ENCODE measurements around the gene ZNF398. TPM values are rescaled to one million over a fixed set of nuclear protein-coding genes. Genes with fewer than 3 reads are reported as not detected.
"Not testable (repeated sequence)": the region's sequence is repeated elsewhere in the genome, so short reads cannot be mapped to it uniquely, and the experiment has no call there.

The ZNF398 gene
- total RNA-seq, 2 experiments from 2014 or later: 12.1 to 13.2 TPM

DNA sequence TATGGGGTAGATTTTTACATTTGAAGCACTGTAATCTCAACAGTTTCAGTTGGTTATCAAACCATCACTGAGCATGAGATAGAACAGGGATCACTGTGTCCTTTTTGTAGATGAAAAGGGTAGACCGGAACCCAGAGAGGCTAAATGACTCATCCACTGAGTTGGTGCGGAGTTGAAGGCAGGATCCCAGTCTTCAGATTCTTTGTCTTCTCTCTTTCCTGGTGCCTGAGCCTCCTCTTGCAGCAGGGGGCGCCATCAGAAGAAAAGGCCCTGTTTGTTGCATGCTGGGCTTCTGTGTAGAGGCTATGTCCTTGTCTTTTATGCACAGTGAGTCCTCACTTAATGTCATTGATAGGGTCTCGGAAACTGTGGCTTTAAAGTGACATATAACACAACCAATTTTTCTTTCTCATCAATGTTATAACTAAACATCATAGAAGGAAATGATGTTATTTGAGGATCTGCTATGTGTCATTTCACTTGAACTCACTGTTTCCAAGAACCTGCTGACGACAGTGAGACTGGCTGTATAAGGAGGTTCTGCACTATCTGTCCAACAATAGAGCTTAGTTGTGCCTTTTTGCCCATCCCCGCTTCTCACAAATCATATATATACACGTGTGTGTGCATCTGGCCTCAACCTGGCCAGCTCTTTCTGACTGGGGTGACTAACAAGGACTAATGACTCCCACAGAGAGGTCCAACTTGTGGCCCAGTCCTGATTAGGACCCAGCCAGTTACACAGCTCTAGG is 62.4 kb downstream of the ZNF398 start:
- Mint-ChIP-seq H3K36me3 (peaks cover 78% of the 10 kb centered on the region), H3K27ac (peak overlapping the region; percentile 82), H3K4me3 (peak overlapping the region; percentile 41)

DNA sequence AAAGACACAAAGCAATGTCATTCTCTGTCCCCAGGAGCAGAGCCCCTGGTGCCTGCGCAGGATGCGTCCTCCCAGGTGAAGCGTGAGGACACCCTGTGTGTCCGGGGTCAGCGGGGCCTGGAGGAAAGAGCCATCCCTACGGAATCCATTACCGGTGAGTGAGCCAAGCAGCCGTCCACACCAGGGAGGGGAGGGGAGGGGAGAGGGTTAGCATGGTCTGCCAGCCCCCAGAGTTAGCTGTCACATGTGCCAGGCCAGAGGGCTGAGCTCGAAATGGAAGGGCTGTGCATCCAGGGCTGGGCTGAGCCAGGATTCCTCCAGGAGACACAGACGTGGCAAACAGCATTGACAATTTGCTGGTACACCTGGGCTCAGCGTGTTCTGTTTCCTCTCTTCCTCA is 63.3 kb downstream of the ZNF398 start:
- Mint-ChIP-seq H3K4me1 (peaks cover 49% of the 10 kb centered on the region), H3K27ac (peak overlapping the region; percentile 82), H3K36me3 (peaks cover 80% of the 10 kb centered on the region), H3K9me3 (ENCODE audit: low read depth) (no peaks in the 10 kb centered on the region), H3K4me3 (no peak overlapping the region), H3K27me3 (no peaks in the 10 kb centered on the region)
- CTCF ChIA-PET: interaction anchor here (0.7 to 2.7 kb wide), 5 partner anchors 37 to 205 kb away, joined by 3 to 8 read pairs (median 4); partner anchors contain the start of gene ZNF398
- DNase-seq (no peak), ATAC-seq (no peak)

More for the DNA sequence above, 62.4 kb downstream of the ZNF398 start:
- Mint-ChIP-seq H3K9me3 (ENCODE audit: low read depth) (no peaks in the 10 kb centered on the region), H3K27me3 (no peaks in the 10 kb centered on the region), H3K4me1 (peaks cover 52% of the 10 kb centered on the region)
- CTCF ChIA-PET: interaction anchor here (0.7 to 2.7 kb wide), 6 partner anchors 14 to 204 kb away, joined by 3 to 8 read pairs (median 4); partner anchors contain the start of genes ZNF282 and ZNF398
- DNase-seq: peak; percentile 89
- ATAC-seq: peak; percentile 87

- CTCF ChIA-PET: interaction anchor here (0.8 to 1.3 kb wide), 2 partner anchors 14 to 22 kb away, joined by 4 read pairs; no protein-coding TSS in a partner anchor
- Mint-ChIP-seq H3K9me3 (ENCODE audit: low read depth) (no peaks in the 10 kb centered on the region), H3K27ac (no peak overlapping the region), H3K4me3 (no peak overlapping the region), H3K27me3 (no peaks in the 10 kb centered on the region), H3K4me1 (peaks cover 19% of the 10 kb centered on the region), H3K36me3 (peaks cover 75% of the 10 kb centered on the region)
- ATAC-seq (no peak), DNase-seq (no peak)
These were observed 66.9 kb downstream of the ZNF398 start for GRCh38 chr7:149214020-149214720.

DNA sequence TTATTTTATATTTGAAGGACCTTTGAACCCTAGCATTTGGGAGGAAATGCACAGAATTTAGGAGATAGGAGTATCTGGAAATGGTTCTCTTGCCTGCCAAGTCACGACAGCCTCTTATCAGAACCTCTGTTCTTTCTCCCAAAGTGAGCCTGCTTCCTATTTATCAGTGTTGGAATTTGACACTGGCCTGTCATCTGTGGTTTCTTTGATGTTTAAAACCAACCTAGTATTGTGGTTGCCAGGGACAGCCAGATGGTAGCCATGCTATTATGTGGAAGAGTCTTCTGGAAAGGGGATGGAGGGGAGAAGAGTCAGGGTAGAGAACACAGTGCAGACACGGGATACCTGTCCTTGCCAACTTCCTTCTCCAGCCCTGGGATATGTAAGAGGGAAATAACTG is 69.1 kb downstream of the ZNF398 start:
- no peak for ATAC-seq
- peaks cover 69% of the 10 kb centered on the region for H3K36me3 Mint-ChIP-seq
- H3K4me1 Mint-ChIP-seq: peaks cover 3% of the 10 kb centered on the region
- CTCF ChIA-PET: no interaction called here
- no peak for DNase-seq
- H3K27ac Mint-ChIP-seq: peak overlapping the region; percentile 1
- no peaks in the 10 kb centered on the region for H3K27me3 Mint-ChIP-seq
- no peak overlapping the region for H3K4me3 Mint-ChIP-seq
- no peaks in the 10 kb centered on the region for H3K9me3 Mint-ChIP-seq (ENCODE audit: low read depth)

DNA sequence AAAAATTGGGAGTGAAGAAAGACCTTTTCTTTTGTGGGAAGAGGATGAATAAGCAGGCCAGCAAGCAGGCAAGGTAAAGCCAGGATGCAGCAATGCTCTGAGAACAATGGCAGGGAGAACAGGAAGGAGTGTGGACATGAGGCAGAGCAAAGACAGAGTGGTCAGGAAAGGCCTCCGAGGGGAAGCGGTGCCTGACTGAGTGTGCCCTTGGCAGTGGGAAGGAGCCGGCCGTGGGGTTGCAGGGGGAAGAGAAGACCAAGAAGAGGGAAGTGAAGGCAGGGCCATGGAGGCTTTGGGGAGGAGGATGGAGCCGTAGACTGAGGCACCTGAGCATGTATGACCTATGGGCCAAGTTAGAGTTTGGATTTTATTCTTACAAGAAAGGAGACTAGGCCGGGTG is 70.3 kb downstream of the ZNF398 start:
- DNase-seq (no peak), ATAC-seq (no peak)
- Mint-ChIP-seq H3K27ac (no peak overlapping the region), H3K4me1 (peaks cover 2% of the 10 kb centered on the region), H3K4me3 (no peak overlapping the region), H3K27me3 (no peaks in the 10 kb centered on the region), H3K36me3 (peaks cover 71% of the 10 kb centered on the region), H3K9me3 (ENCODE audit: low read depth) (no peaks in the 10 kb centered on the region)
- CTCF ChIA-PET: no interaction called here

DNA sequence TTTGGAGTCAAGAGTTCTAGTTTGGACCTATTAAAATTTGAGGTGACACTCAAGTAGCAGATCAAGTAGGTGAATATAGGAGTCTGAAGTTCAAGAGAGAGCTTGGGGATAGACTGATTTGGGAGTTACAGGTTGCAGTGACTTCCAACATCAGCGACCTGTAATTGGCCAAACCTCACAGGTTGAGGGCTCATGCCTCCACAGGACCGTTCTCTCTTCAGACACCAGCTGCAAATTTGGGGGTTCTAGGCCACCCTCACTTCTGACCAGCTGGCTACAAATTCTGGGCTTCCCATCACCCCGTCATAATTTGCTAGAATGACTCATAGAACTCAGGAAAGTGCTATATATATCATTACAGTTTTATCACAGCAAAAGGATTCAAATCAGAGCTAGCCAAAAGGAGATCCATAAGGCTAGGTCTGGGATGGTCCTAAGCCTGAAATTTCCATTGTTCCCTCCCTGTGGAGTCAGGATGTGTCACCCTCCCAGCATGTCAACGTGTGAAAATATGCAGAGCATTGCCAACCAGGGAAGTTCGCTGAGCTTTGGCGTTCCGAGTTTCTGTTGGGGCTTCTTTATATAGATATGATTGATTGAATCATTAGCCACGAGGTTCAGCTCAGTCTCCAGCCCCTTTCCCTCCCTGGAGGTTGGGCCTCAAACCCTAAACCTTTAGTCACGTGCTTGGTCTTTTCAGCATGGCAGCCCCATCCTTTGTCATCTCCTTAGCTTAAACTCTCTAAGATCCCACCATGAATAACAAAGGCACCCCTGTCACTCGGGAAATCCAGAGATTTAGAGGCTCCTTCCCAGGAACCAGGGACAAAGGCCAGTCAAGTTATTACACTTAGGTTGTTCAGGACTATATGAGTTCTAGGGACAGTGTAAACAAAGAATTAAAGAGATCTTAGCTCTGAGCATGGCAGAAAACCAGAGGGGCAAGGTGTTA is 71.5 kb downstream of the ZNF398 start:
- H3K27me3 Mint-ChIP-seq: no peaks in the 10 kb centered on the region
- H3K9me3 Mint-ChIP-seq (ENCODE audit: low read depth): no peaks in the 10 kb centered on the region
- ATAC-seq (no peak), DNase-seq (no peak)
- H3K4me3 Mint-ChIP-seq: no peak overlapping the region
- CTCF ChIA-PET: interaction anchor here (0.6 to 1.6 kb wide), 3 partner anchors 35 to 405 kb away, joined by 3 to 5 read pairs (median 3); partner anchors contain the start of gene ZNF783
- H3K36me3 Mint-ChIP-seq: peaks cover 68% of the 10 kb centered on the region
- no peak overlapping the region for H3K27ac Mint-ChIP-seq
- peaks cover 2% of the 10 kb centered on the region for H3K4me1 Mint-ChIP-seq

- Mint-ChIP-seq H3K4me1 (peaks cover 2% of the 10 kb centered on the region), H3K9me3 (ENCODE audit: low read depth) (no peaks in the 10 kb centered on the region), H3K36me3 (peaks cover 61% of the 10 kb centered on the region), H3K4me3 (no peak overlapping the region), H3K27me3 (no peaks in the 10 kb centered on the region), H3K27ac (no peak overlapping the region)
- DNase-seq (no peak), ATAC-seq (no peak)
- CTCF ChIA-PET: no interaction called here
These were observed 73.3 kb downstream of the ZNF398 start for GRCh38 chr7:149220534-149220933.

DNA sequence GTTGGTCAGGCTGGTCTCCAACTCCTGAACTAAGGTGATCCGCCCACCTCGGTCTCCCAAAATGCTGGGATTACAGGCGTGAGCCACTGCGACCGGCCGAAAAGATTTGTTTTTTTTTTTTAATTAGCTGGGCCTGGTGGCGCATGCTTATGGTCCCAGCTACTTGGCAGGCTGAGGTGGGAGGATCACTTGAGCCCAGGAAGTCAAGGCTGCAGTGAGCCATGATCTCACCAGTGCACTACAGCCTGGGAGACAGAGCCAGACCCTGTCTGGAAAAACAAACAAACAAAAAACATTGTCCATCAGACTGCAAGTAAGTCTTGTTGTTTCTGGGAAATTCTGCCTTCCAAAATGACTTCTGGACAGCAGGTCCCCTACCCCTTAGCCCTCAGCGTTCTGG is 75.9 kb downstream of the ZNF398 start:
- no peak overlapping the region for H3K27ac Mint-ChIP-seq
- peaks cover 48% of the 10 kb centered on the region for H3K36me3 Mint-ChIP-seq

DNA sequence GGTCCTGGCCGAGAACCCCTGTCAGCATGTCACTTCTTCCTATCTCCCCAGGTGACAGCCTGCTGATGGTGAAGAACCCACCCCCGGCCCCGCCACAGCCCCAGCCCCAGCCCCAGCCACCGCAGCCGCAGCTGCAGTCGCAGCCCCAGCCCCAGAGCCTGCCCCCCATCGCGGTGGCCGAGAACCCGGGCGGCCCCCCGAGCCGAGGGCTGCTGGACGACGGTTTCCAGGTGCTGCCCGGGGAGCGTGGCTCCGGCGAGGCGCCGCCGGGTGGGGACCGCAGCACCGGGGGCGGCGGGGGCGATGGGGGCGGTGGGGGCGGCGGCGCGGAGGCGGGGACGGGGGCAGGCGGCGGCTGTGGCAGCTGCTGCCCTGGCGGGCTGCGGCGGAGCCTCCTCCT is 76.5 kb downstream of the ZNF398 start:
- DNase-seq (no peak), ATAC-seq (no peak)
- Mint-ChIP-seq H3K36me3 (peaks cover 44% of the 10 kb centered on the region), H3K4me3 (no peak overlapping the region), H3K27me3 (no peaks in the 10 kb centered on the region), H3K27ac (no peak overlapping the region), H3K4me1 (no peaks in the 10 kb centered on the region), H3K9me3 (ENCODE audit: low read depth) (no peaks in the 10 kb centered on the region)
- CTCF ChIA-PET: interaction anchor here (1.2 kb wide), 1 partner anchor 67 kb away, joined by 4 read pairs; no protein-coding TSS in a partner anchor

More for the DNA sequence above, 75.9 kb downstream of the ZNF398 start:
- H3K4me3 Mint-ChIP-seq: no peak overlapping the region
- ATAC-seq: no peak
- no peaks in the 10 kb centered on the region for H3K4me1 Mint-ChIP-seq
- H3K27me3 Mint-ChIP-seq: no peaks in the 10 kb centered on the region
- DNase-seq: no peak
- CTCF ChIA-PET: interaction anchor here (1.2 kb wide), 1 partner anchor 68 kb away, joined by 4 read pairs; no protein-coding TSS in a partner anchor
- no peaks in the 10 kb centered on the region for H3K9me3 Mint-ChIP-seq (ENCODE audit: low read depth)

- CTCF ChIA-PET: no interaction called here
- DNase-seq: no peak
- Mint-ChIP-seq H3K4me1 (no peaks in the 10 kb centered on the region), H3K9me3 (ENCODE audit: low read depth) (no peaks in the 10 kb centered on the region), H3K27me3 (no peaks in the 10 kb centered on the region), H3K27ac (no peak overlapping the region), H3K36me3 (peaks cover 38% of the 10 kb centered on the region), H3K4me3 (no peak overlapping the region)
- no peak for ATAC-seq
These were observed 77.1 kb downstream of the ZNF398 start for GRCh38 chr7:149224352-149224751.

DNA sequence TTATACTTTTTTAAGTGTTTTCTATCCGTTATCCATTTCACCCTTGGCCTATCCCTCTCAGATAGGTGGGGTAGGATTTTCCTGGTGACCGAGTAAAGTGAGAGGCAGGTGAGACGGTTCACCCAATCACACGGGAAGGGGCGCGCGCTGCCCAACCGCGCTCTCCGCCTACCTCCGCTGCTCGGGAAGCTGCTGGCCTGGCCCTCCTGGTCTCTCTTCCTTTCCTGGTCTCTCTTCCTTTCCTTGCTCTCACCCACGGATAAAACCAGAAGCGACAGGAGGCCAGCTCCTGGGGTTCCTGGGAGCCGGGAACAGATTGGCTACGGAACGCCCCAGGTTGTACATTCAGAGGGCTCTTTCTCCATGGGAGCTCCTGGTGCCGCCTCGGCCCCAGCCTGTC is 77.9 kb downstream of the ZNF398 start:
- Mint-ChIP-seq H3K27me3 (no peaks in the 10 kb centered on the region), H3K4me3 (no peak overlapping the region), H3K4me1 (no peaks in the 10 kb centered on the region), H3K36me3 (peaks cover 35% of the 10 kb centered on the region), H3K27ac (no peak overlapping the region), H3K9me3 (ENCODE audit: low read depth) (no peaks in the 10 kb centered on the region)
- DNase-seq: no peak
- CTCF ChIA-PET: no interaction called here
- no peak for ATAC-seq

DNA sequence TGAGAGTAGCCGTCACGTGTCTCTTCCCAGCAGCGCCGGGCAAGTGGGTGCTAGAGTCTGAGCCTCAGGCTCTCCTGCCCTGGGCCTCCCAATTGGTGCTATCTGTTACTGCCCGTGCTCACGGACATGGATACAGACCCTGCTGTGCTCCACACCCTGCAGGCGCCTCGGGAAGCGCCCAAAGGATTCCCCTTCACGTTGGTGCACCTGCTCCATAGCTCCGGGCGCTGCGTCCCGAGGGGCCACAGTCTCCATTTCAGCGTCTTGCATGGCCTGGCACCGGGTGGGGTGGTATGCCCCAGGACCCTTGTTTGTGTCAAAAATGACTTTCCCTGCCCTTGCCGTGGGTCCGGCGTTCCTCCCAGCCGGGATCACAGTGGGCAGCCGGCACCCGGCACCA is 78.4 kb downstream of the ZNF398 start:
- Mint-ChIP-seq H3K4me1 (no peaks in the 10 kb centered on the region), H3K36me3 (peaks cover 32% of the 10 kb centered on the region), H3K27ac (no peak overlapping the region), H3K27me3 (no peaks in the 10 kb centered on the region), H3K9me3 (ENCODE audit: low read depth) (no peaks in the 10 kb centered on the region), H3K4me3 (no peak overlapping the region)
- CTCF ChIA-PET: no interaction called here
- DNase-seq (no peak), ATAC-seq (no peak)

DNA sequence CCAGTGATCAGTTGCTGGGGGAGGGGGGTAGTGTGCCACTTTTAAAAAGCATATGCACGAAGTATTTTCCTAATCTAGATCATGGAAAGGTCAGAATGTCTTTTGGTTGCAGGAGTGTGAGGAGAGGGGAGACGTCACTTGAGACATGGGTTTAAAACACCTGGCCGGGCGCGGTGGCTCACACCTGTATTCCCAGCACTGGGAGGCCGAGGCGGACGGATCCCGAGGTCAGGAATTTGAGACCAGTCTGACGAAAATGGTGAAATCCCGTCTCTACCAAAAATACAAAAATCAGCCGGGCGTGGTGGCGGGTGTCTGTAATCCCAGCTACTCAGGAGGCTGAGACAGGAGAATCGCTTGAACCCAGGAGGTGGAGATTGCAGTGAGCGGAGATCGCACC is 79.1 kb downstream of the ZNF398 start:
- H3K36me3 Mint-ChIP-seq: peaks cover 26% of the 10 kb centered on the region

More for the DNA sequence above, 79.1 kb downstream of the ZNF398 start:
- H3K9me3 Mint-ChIP-seq (ENCODE audit: low read depth); H3K27ac Mint-ChIP-seq; H3K4me3 Mint-ChIP-seq; CTCF ChIA-PET; DNase-seq; H3K27me3 Mint-ChIP-seq; H3K4me1 Mint-ChIP-seq; ATAC-seq: not testable (repeated sequence)

Data from activated CD8-positive, alpha-beta memory T cell treated with anti-CD3 and anti-CD28 coated beads, Interleukin-2, amount 10 ng/mL, durations not matched to agents 7 days and 5 days (primary cell).